BLaER1 (cell line): ENCODE results near the gene MTHFSD.

ENCODE experiments used
- H3K27ac ChIP-seq: shearing (Covaris generic); formaldehyde crosslinking; 2 replicates; pipeline ENCODE4 v1.8.1; 2022
- H3K27me3 ChIP-seq: shearing (Covaris generic); formaldehyde crosslinking; 2 replicates; pipeline ENCODE4 v1.8.1; 2022
- H3K36me3 ChIP-seq: shearing (Covaris generic); formaldehyde crosslinking; 2 replicates; pipeline ENCODE4 v1.8.1; 2022
- H3K4me1 ChIP-seq: shearing (Covaris generic); formaldehyde crosslinking; 2 replicates; pipeline ENCODE4 v1.8.1; 2022
- H3K4me2 ChIP-seq: shearing (Covaris generic); formaldehyde crosslinking; 2 replicates; pipeline ENCODE4 v1.8.1; 2022
- H3K4me3 ChIP-seq: shearing (Covaris generic); formaldehyde crosslinking; 2 replicates; pipeline ENCODE4 v1.8.1; 2022
- H3K9ac ChIP-seq: shearing (Covaris generic); formaldehyde crosslinking; 2 replicates; pipeline ENCODE4 v1.8.1; 2022
- H3K9me3 ChIP-seq: shearing (Covaris generic); formaldehyde crosslinking; 2 replicates; pipeline ENCODE4 v1.8.1; 2022
- H4K20me1 ChIP-seq: shearing (Covaris generic); formaldehyde crosslinking; 2 replicates; pipeline ENCODE4 v1.8.1; 2022
- Cebpa-rat ChIP-seq: shearing (Covaris generic); IDR thresholded peaks from 2 replicates; pipeline ENCODE4 v1.8.1; 2022

Gene MTHFSD

GRCh38 chr16:86510465-86511261 is 44.4 kb downstream of the MTHFSD start, which contains the start of gene FOXF1:
FOXF1 (plus strand) TSS chr16:86510527; CDS start chr16:86510570, 43 bp downstream.
- H4K20me1 ChIP-seq: peaks cover 99% of the 10 kb centered on the region
- H3K27me3 ChIP-seq: peaks cover 100% of the 10 kb centered on the region
- H3K4me2 ChIP-seq: peak within 1 kb of the TSS; percentile 95
- no peak within 1 kb of the TSS for H3K27ac ChIP-seq
- H3K9me3 ChIP-seq: no peaks in the 10 kb centered on the region
- H3K4me3 ChIP-seq: peak within 1 kb of the TSS; percentile 71
- peaks cover 18% of the 10 kb centered on the region; the same call in 1 of the 2 replicates for H3K4me1 ChIP-seq
- H3K9ac ChIP-seq: peak within 1 kb of the TSS; percentile 43; the same call in 1 of the 2 replicates
- no peak for TF ChIP-seq Cebpa-rat
- no peaks in the 10 kb centered on the region for H3K36me3 ChIP-seq

- H3K4me1 ChIP-seq: peaks cover 18% of the 10 kb centered on the region; the same call in 1 of the 2 replicates
- H3K27me3 ChIP-seq: peaks cover 100% of the 10 kb centered on the region
These were observed 45.1 kb downstream of the MTHFSD start for GRCh38 chr16:86509759-86510464.

DNA sequence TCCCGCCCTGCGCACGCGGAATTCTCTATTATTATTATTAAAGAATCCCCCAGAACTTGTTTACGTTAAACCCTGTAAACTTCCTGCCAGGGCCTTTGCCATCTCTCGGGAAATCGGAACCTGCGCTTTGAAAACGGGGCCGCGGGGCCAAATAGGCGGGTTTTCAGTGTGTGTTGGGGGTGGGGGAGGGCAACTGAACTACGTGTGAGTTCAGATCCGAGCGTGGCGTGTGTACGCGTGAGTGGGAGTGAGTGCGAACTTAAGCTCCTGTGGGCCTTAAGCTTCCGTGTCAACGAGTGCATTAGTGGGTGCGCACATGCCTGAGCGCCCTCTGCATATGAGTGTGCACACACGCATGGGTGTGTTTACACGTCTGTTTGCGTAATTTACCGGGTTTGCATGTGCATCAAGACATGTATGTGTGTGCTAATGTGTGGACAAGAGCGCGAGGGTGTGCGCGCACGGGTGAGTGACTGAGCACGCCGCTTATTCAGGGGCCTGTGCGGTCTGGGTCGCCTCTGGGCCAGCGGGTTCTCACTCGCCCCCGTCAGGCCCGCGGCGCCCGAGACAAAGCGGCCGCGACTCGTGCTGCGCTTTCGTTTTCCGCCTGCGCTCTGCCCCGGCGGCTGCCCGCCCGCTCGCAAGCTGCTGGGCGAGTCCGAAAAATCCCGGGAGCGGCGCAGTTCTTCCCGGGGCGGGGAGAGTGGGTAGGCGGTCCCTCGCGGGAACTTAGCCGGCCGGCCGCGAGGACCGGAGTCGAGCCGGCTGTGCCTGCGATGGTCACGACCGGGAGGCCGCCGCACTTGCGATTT is 45.9 kb downstream of the MTHFSD start:
- peaks cover 99% of the 10 kb centered on the region for H4K20me1 ChIP-seq
- H3K4me1 ChIP-seq: peaks cover 18% of the 10 kb centered on the region; the same call in 1 of the 2 replicates
- no peaks in the 10 kb centered on the region for H3K9me3 ChIP-seq
- peak overlapping the region; percentile 95 for H3K4me2 ChIP-seq
- H3K36me3 ChIP-seq: no peaks in the 10 kb centered on the region
- H3K9ac ChIP-seq: peak overlapping the region; percentile 43; the same call in 1 of the 2 replicates
- H3K27me3 ChIP-seq: peaks cover 100% of the 10 kb centered on the region
- no peak overlapping the region for H3K27ac ChIP-seq
- no peak for TF ChIP-seq Cebpa-rat
- H3K4me3 ChIP-seq: peak overlapping the region; percentile 71

More at GRCh38 chr16:86509759-86510464, 45.1 kb downstream of the MTHFSD start:
- Histone ChIP-seq H3K36me3 (no peaks in the 10 kb centered on the region), H3K27ac (no peak overlapping the region), H3K9ac (peak overlapping the region; percentile 43; the same call in 1 of the 2 replicates), H3K4me3 (peak overlapping the region; percentile 71), H4K20me1 (peaks cover 99% of the 10 kb centered on the region), H3K4me2 (peak overlapping the region; percentile 95), H3K9me3 (no peaks in the 10 kb centered on the region)
- TF ChIP-seq Cebpa-rat: no peak

GRCh38 chr16:86508028-86508946 is 46.7 kb downstream of the MTHFSD start:
- peaks cover 100% of the 10 kb centered on the region for H3K27me3 ChIP-seq
- peaks cover 99% of the 10 kb centered on the region for H4K20me1 ChIP-seq
- no peak overlapping the region for H3K27ac ChIP-seq
- peaks cover 18% of the 10 kb centered on the region; the same call in 1 of the 2 replicates for H3K4me1 ChIP-seq
- H3K4me2 ChIP-seq: peak overlapping the region; percentile 95; the same call in 1 of the 2 replicates
- H3K9me3 ChIP-seq: no peaks in the 10 kb centered on the region
- H3K4me3 ChIP-seq: peak overlapping the region; percentile 71
- H3K36me3 ChIP-seq: no peaks in the 10 kb centered on the region
- no peak overlapping the region for H3K9ac ChIP-seq
- TF ChIP-seq Cebpa-rat: no peak

- no peak overlapping the region for H3K4me2 ChIP-seq
- H3K9me3 ChIP-seq: no peaks in the 10 kb centered on the region
- H3K27ac ChIP-seq: no peak overlapping the region
- H3K4me1 ChIP-seq: peaks cover 18% of the 10 kb centered on the region; the same call in 1 of the 2 replicates
- H3K4me3 ChIP-seq: no peak overlapping the region
- no peak for TF ChIP-seq Cebpa-rat
- H3K36me3 ChIP-seq: no peaks in the 10 kb centered on the region
- peaks cover 100% of the 10 kb centered on the region for H3K27me3 ChIP-seq
- peaks cover 99% of the 10 kb centered on the region for H4K20me1 ChIP-seq
- no peak overlapping the region for H3K9ac ChIP-seq
These were observed 47.6 kb downstream of the MTHFSD start for GRCh38 chr16:86507173-86508027.

DNA sequence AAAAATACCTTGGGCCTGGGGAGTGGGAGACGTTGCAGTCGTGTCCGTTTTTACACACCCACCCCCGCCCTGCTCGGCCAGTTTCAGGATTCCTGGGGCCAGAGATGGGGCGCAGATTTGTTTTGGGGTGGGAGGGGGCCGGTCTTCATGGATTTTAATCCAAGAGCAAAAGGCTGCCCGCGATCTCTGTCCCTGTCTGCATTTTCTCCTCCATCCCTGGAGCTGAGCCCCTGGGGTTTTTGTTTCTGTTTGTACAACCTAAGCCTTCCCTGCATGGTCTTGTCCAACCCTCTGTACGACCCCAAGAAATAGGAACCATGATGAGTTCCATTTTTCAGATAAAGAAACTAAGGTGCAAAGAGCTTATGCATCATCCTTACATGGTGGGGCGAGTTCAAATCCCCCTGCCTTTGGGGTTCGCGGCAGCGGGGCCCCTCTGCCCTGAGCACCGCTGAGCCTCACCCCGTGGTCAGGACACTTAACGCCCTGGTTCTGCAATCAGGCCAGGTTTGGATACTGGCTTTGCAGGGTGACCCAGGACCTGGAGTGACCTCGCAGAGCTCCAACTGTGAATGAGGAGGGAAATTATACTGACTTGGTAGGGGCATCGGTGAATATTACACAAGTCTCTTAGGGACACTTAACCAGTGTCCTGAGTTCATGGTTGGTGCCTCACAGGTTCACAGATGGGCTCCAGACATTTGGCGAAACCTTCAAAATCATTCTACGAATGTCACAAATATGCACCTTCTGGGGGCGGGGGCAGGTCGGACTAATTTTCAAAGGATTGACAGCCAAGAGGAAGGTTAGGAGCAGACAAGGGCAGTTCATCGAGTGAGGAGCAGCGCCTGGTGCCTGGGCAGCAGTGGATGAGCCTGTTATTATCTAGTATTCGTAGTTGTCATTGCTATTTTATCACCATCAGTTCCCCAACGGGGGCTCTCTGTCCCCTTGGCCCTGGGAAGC is 48.9 kb downstream of the MTHFSD start:
- Histone ChIP-seq H3K4me3 (peak overlapping the region; percentile 30; the same call in 1 of the 2 replicates), H3K27ac (no peak overlapping the region), H3K9me3 (no peaks in the 10 kb centered on the region), H4K20me1 (peaks cover 99% of the 10 kb centered on the region), H3K9ac (no peak overlapping the region), H3K4me2 (peak overlapping the region; percentile 36; the same call in 1 of the 2 replicates), H3K27me3 (peaks cover 100% of the 10 kb centered on the region), H3K4me1 (peaks cover 18% of the 10 kb centered on the region; the same call in 1 of the 2 replicates), H3K36me3 (no peaks in the 10 kb centered on the region)
- TF ChIP-seq Cebpa-rat: no peak
